BJ (cell line): ENCODE measurements around the gene LPAR1. TPM values are rescaled to one million over a fixed set of nuclear protein-coding genes. Genes with fewer than 3 reads are reported as not detected.

Experiments
- CTCF ChIA-PET: fragments of 350-600 bp; formaldehyde crosslinking; extraction: SDS; loops from one replicate; lab custom pipeline; 2021; ENCODE audit warnings: antibody characterized with exemption, inconsistent platforms; lab: Yijun Ruan, JAX
- POLR2A ChIA-PET: fragments of 300-600 bp; sonication (Branson Sonifier 250); formaldehyde crosslinking; extraction: SDS; loops from one replicate; lab custom pipeline; 2021; ENCODE audit warnings: antibody characterized with exemption; lab: Charles Lee
- DNase-seq: peaks from one replicate; pipeline ENCODE4 v3.0.0-alpha.2; 2011; ENCODE audit warnings: low read depth
- H3K27me3 ChIP-seq: 2 replicates; pipeline ENCODE4 v1.6.0; 2011; ENCODE audit warnings: low read length; ENCODE audit not compliant: control insufficient read depth, insufficient read depth
- H3K36me3 ChIP-seq: 2 replicates; pipeline ENCODE4 v1.5.1; 2011; ENCODE audit warnings: low read length; ENCODE audit not compliant: control insufficient read depth, insufficient read depth
- H3K4me3 ChIP-seq: 2 replicates; pipeline ENCODE4 v1.5.1; 2011; ENCODE audit warnings: low read depth, mild to moderate bottlenecking, control low read depth, low read length
- CTCF ChIP-seq: IDR thresholded peaks from 2 replicates; pipeline ENCODE4 v1.5.1; 2011; ENCODE audit warnings: low read depth, mild to moderate bottlenecking, control low read depth, inconsistent platforms, low read length, moderate library complexity; ENCODE audit not compliant: insufficient read depth
- polyA plus RNA-seq: library from polyadenylated mRNA; depleted of rRNA; stranded (reverse); fragments of >200 nt; gene quantifications from 2 replicates; pipeline ENCODE4 v1.2.3, GENCODE V29; 2011

Gene LPAR1
- polyA plus RNA-seq, 1 experiment: 224 TPM

GRCh38 chr9:111035543-111036428, 2.5 kb downstream of the LPAR1 start:
- DNase-seq: no peak
- ChIA-PET CTCF (interaction anchor here (0.6 to 2.3 kb wide), 25 partner anchors 13 to 395 kb away, joined by 3 to 12 read pairs (median 3); no protein-coding TSS in a partner anchor), POLR2A (interaction anchor here (0.6 kb wide), 2 partner anchors 60 to 394 kb away, joined by 4 to 6 read pairs; no protein-coding TSS in a partner anchor)
- Histone ChIP-seq H3K4me3 (peak overlapping the region; percentile 95), H3K27me3 (no peaks in the 10 kb centered on the region), H3K36me3 (no peaks in the 10 kb centered on the region)
- TF ChIP-seq CTCF: no peak

- Histone ChIP-seq H3K36me3 (no peaks in the 10 kb centered on the region), H3K4me3 (peak overlapping the region; percentile 95), H3K27me3 (no peaks in the 10 kb centered on the region)
- ChIA-PET POLR2A (no interaction called here), CTCF (interaction anchor here (0.6 to 2.3 kb wide), 12 partner anchors 13 to 379 kb away, joined by 3 to 12 read pairs (median 3); no protein-coding TSS in a partner anchor)
- no peak for DNase-seq
- no peak for TF ChIP-seq CTCF
Measured at GRCh38 chr9:111034898-111035539, 3.3 kb downstream of the LPAR1 start.

- ChIA-PET CTCF (interaction anchor here (0.7 to 1.6 kb wide), 6 partner anchors 33 to 266 kb away, joined by 3 to 4 read pairs (median 3); no protein-coding TSS in a partner anchor), POLR2A (interaction anchor here (0.6 kb wide), 1 partner anchor 84 kb away, joined by 3 read pairs; no protein-coding TSS in a partner anchor)
- no peak for TF ChIP-seq CTCF
Measured at GRCh38 chr9:111034170-111034897, 3.9 kb downstream of the LPAR1 start.

GRCh38 chr9:111030492-111030891, 7.8 kb downstream of the LPAR1 start:
- no peak for DNase-seq
- no peaks in the 10 kb centered on the region for H3K27me3 ChIP-seq
- CTCF ChIA-PET: interaction anchor here (1.5 kb wide), 1 partner anchor 10 kb away, joined by 5 read pairs; no protein-coding TSS in a partner anchor
- peaks cover 3% of the 10 kb centered on the region; the same call in 1 of the 2 replicates for H3K36me3 ChIP-seq
- POLR2A ChIA-PET: no interaction called here
- no peak overlapping the region for H3K4me3 ChIP-seq
- no peak for TF ChIP-seq CTCF

More at GRCh38 chr9:111034170-111034897, 3.9 kb downstream of the LPAR1 start:
- peak overlapping the region; percentile 10 for H3K4me3 ChIP-seq
- H3K36me3 ChIP-seq: peaks cover under 1% of the 10 kb centered on the region; the same call in 1 of the 2 replicates
- DNase-seq: no peak
- no peaks in the 10 kb centered on the region for H3K27me3 ChIP-seq
